Activated T-helper 1 cell treated with Interleukin-2 at 50 U/mL for 16 hours (primary cell): ENCODE results near the gene CST7.
A peak's percentile ranks its signal among the peaks of the same experiment; 100 is the strongest.
"Not testable (repeated sequence)": the region's sequence is repeated elsewhere in the genome, so short reads cannot be mapped to it uniquely, and the experiment has no call there.

ENCODE experiments used
- DNase-seq: peaks from one replicate; pipeline ENCODE4 v3.0.0-alpha.2; 2020; ENCODE audit warnings: low read depth

CST7 gene

GRCh38 chr20:24948939-24949679 lies at the start of gene CST7:
Gene CST7 (plus strand): TSS chr20:24949269. CDS start chr20:24949506, 237 bp downstream.
- DNase-seq, result peak; percentile 75

- no peak for DNase-seq
Measured at GRCh38 chr20:24906806-24907205, 42.3 kb upstream of the CST7 start.

- no peak for DNase-seq
Measured at GRCh38 chr20:24908642-24909041, 40.4 kb upstream of the CST7 start.

GRCh38 chr20:24909086-24909780 lies 39.8 kb upstream of the CST7 start:
- no peak for DNase-seq

GRCh38 chr20:24909861-24910260 lies 39.2 kb upstream of the CST7 start:
- no peak for DNase-seq

GRCh38 chr20:24910461-24910860 lies 38.6 kb upstream of the CST7 start:
- no peak for DNase-seq

GRCh38 chr20:24911461-24911860 lies 37.6 kb upstream of the CST7 start:
- DNase-seq, result no peak

- DNase-seq, result no peak
Measured at GRCh38 chr20:24912397-24913075, 36.5 kb upstream of the CST7 start.

- no peak for DNase-seq
Measured at GRCh38 chr20:24913076-24913628, 35.9 kb upstream of the CST7 start.

GRCh38 chr20:24914388-24915241 lies 34.5 kb upstream of the CST7 start:
- DNase-seq, result no peak

- no peak for DNase-seq
Measured at GRCh38 chr20:24915440-24915839, 33.6 kb upstream of the CST7 start.

- DNase-seq, result no peak
Measured at GRCh38 chr20:24915892-24916291, 33.2 kb upstream of the CST7 start.

- no peak for DNase-seq
Measured at GRCh38 chr20:24916412-24916811, 32.7 kb upstream of the CST7 start.

GRCh38 chr20:24917056-24917455 lies 32.0 kb upstream of the CST7 start:
- no peak for DNase-seq

GRCh38 chr20:24917797-24918578 lies 31.1 kb upstream of the CST7 start:
- peak; percentile 15 for DNase-seq

- DNase-seq, result no peak
Measured at GRCh38 chr20:24918579-24919566, 30.2 kb upstream of the CST7 start.

- DNase-seq, result not testable (repeated sequence)
Measured at GRCh38 chr20:24919665-24920064, 29.4 kb upstream of the CST7 start.

- not testable (repeated sequence) for DNase-seq
Measured at GRCh38 chr20:24920706-24921105, 28.4 kb upstream of the CST7 start.

- not testable (repeated sequence) for DNase-seq
Measured at GRCh38 chr20:24929259-24929658, 19.8 kb upstream of the CST7 start.
